B cell (primary cell): ENCODE measurements around the gene PRPS1L1. TPM values are rescaled to one million over a fixed set of nuclear protein-coding genes. Genes with fewer than 3 reads are reported as not detected.

Source experiments
- ATAC-seq: fragments of 200-7000 bp; cut with Tn5 transposase; one replicate; pipeline ENCODE4 v1.10.0; 2021; ENCODE audit warnings: low read depth, mild to moderate bottlenecking, moderate number of reproducible peaks, moderate library complexity
- CTCF ChIA-PET: fragments of 350-600 bp; sonication (Branson Sonifier 250); formaldehyde crosslinking; loops from one replicate; lab custom pipeline; 2021; ENCODE audit warnings: antibody characterized with exemption, inconsistent platforms; lab: Charles Lee
- POLR2A ChIA-PET: fragments of 350-600 bp; sonication (Branson Sonifier 250); formaldehyde crosslinking; loops from one replicate; lab custom pipeline; 2021; ENCODE audit warnings: antibody characterized with exemption; lab: Charles Lee
- DNase-seq: peaks from one replicate; pipeline ENCODE4 v3.0.0; 2013
- H2AFZ ChIP-seq: 2 replicates; pipeline ENCODE4 v1.6.1; 2012; ENCODE audit warnings: mild to moderate bottlenecking, low read depth, low read length; ENCODE audit not compliant: insufficient read depth, poor library complexity, severe bottlenecking
- H3K27ac ChIP-seq, 2 donors: 1 replicate in 1 of 2; 2 replicates in 1 of 2; pipeline ENCODE4 v1.5.1; 2012 to 2013; ENCODE audit warnings: low read length in 2 of 2, mild to moderate bottlenecking in 2 of 2, moderate library complexity in 1 of 2
- H3K27me3 ChIP-seq, 4 experiments: fragments of 200-600 bp in 1 of 4; sonication (generic) in 1 of 4; replicated peaks in 1 of 4; 1 replicate in 2 of 4; 2 replicates in 2 of 4; pipeline versions ENCODE4 v1.6.1 to v1.7.0; 2013 to 2016; ENCODE audit warnings: low read length in 3 of 4, mild to moderate bottlenecking in 2 of 4, mixed read lengths in 1 of 4, moderate library complexity in 1 of 4; ENCODE audit not compliant: insufficient read depth in 4 of 4, control insufficient read depth in 3 of 4; ENCODE audit errors: control extremely low read depth in 1 of 4
- H3K36me3 ChIP-seq, 2 experiments: replicated peaks in 1 of 2; 1 replicate in 1 of 2; 2 replicates in 1 of 2; pipeline versions ENCODE4 v1.6.1 to v1.7.1; 2013; ENCODE audit warnings: low read length in 1 of 2; ENCODE audit not compliant: insufficient read depth in 2 of 2, control insufficient read depth in 1 of 2; ENCODE audit errors: control extremely low read depth in 1 of 2, extremely low read depth in 1 of 2
- H3K4me1 ChIP-seq, 2 donors: fragments of 200-600 bp in 1 of 2; sonication (generic) in 1 of 2; 1 replicate in 1 of 2; 2 replicates in 1 of 2; pipeline versions ENCODE4 v1.5.1 to v1.6.1; 2013 to 2017; ENCODE audit warnings: low read length in 2 of 2; ENCODE audit not compliant: control insufficient read depth in 2 of 2, insufficient read depth in 2 of 2
- H3K4me2 ChIP-seq: replicated peaks from 2 replicates; pipeline ENCODE3; 2012; ENCODE audit warnings: mild to moderate bottlenecking, low read depth, low read length; ENCODE audit not compliant: poor library complexity, severe bottlenecking
- H3K4me3 ChIP-seq, 5 experiments: fragments of 200-600 bp in 1 of 5; sonication (generic) in 1 of 5; 1 replicate in 3 of 5; 2 replicates in 2 of 5; pipeline versions ENCODE4 v1.5.1 to v1.7.0; 2011 to 2016; ENCODE audit warnings: low read length in 4 of 5, mild to moderate bottlenecking in 4 of 5, low read depth in 2 of 5, control low read depth in 1 of 5, moderate library complexity in 1 of 5; ENCODE audit not compliant: insufficient read depth in 1 of 5; ENCODE audit errors: control extremely low read depth in 1 of 5, extremely low read depth in 1 of 5
- H3K79me2 ChIP-seq: fragments of 200-600 bp; sonication (generic); one replicate; pipeline ENCODE4 v1.6.0; 2016; ENCODE audit warnings: low read length; ENCODE audit not compliant: control insufficient read depth, insufficient read depth
- H3K9ac ChIP-seq: fragments of 200-600 bp; sonication (generic); 2 replicates; pipeline ENCODE4 v1.6.1; 2017; ENCODE audit warnings: mild to moderate bottlenecking, low read length, moderate library complexity
- H3K9me3 ChIP-seq, 3 donors: one replicate each; pipeline versions ENCODE4 v1.6.1 to v1.7.1; 2013; ENCODE audit warnings: low read length in 2 of 3; ENCODE audit not compliant: control insufficient read depth in 2 of 3, insufficient read depth in 1 of 3; ENCODE audit errors: control extremely low read depth in 1 of 3
- H4K20me1 ChIP-seq: 2 replicates; pipeline ENCODE4 v1.6.0; 2012; ENCODE audit warnings: mild to moderate bottlenecking, low read length; ENCODE audit not compliant: insufficient read depth, control insufficient read depth, poor library complexity, severe bottlenecking
- H3K27ac Mint-ChIP-seq: one replicate; pipeline ENCODE4 v1.8.0; 2021; ENCODE audit warnings: mixed read lengths
- H3K27me3 Mint-ChIP-seq: one replicate; pipeline ENCODE4 v1.8.0; 2021; ENCODE audit warnings: mixed read lengths
- H3K4me1 Mint-ChIP-seq: one replicate; pipeline ENCODE4 v1.8.0; 2021; ENCODE audit warnings: mixed read lengths
- H3K4me3 Mint-ChIP-seq: one replicate; pipeline ENCODE4 v1.8.0; 2021; ENCODE audit warnings: mixed read lengths
- H3K9me3 Mint-ChIP-seq: one replicate; pipeline ENCODE4 v1.8.0; 2022; ENCODE audit warnings: mixed read lengths; ENCODE audit not compliant: insufficient read depth
- CTCF ChIP-seq: fragments of 200-600 bp; IDR thresholded peaks from one replicate; pipeline ENCODE4 v1.8.0; 2022; ENCODE audit warnings: antibody characterized with exemption, mild to moderate bottlenecking
- EZH2 ChIP-seq: IDR thresholded peaks from 2 replicates; pipeline ENCODE4 v1.6.1; 2012; ENCODE audit warnings: borderline replicate concordance, low read depth, mild to moderate bottlenecking, moderate library complexity, low read length; ENCODE audit not compliant: insufficient read depth, poor library complexity, severe bottlenecking
- WGBS: methylation state at CpG from one replicate; pipeline ENCODE4 v1.1.5; 2013; ENCODE audit warnings: missing lambda C conversion rate; ENCODE audit not compliant: insufficient coverage; 5-methylcytosine and 5-hydroxymethylcytosine counted together
- intact Hi-C: fragments of 100-400 bp; cut with micrococcal nuclease; formaldehyde crosslinking; loops from one replicate; pipeline ENCODE4 v1.10.0; 2022
- polyA plus RNA-seq: library from polyadenylated mRNA; depleted of rRNA; stranded (reverse); fragments of >200 nt; gene quantifications from 2 replicates; pipeline ENCODE4 v1.2.3, GENCODE V29; 2012
- total RNA-seq, 2 donors: library from RNA; stranded (reverse); fragments of 120-200 nt in 1 of 2; gene quantifications; 1 replicate in 1 of 2; 2 replicates in 1 of 2; pipeline versions ENCODE4 v1.2.3 to v1.2.4, GENCODE V29; 2013 to 2022

The PRPS1L1 gene
- total and polyA plus RNA-seq, 2 donors (not counting 1 experiment from before 2014, with no cell fraction given), result not detected

- ATAC-seq, result no peak
- no peaks in the 10 kb centered on the region for H3K9me3 Mint-ChIP-seq
Observed at GRCh38 chr7:18016547-18017444, 10.8 kb downstream of the PRPS1L1 start.

More at GRCh38 chr7:18016547-18017444, 10.8 kb downstream of the PRPS1L1 start:
- H3K9ac ChIP-seq, result no peak overlapping the region
- no peaks in the 10 kb centered on the region for H4K20me1 ChIP-seq
- no peaks in the 10 kb centered on the region for H3K9me3 ChIP-seq
- peaks cover 0 to 5% (median 2%) of the 10 kb centered on the region in 4 experiments for H3K27me3 ChIP-seq
- H3K79me2 ChIP-seq, result no peaks in the 10 kb centered on the region
- 86% methylated on average over 2 of the region's 9 CpGs for WGBS
- no peaks in the 10 kb centered on the region for H3K36me3 ChIP-seq
- H3K4me1 ChIP-seq, result no peaks in the 10 kb centered on the region
- H3K4me3 ChIP-seq, result no peak overlapping the region
- ChIA-PET CTCF (no interaction called here), POLR2A (no interaction called here)
- Mint-ChIP-seq H3K27ac (no peak overlapping the region), H3K4me1 (no peaks in the 10 kb centered on the region), H3K4me3 (no peak overlapping the region), H3K27me3 (peaks cover 24% of the 10 kb centered on the region)
- H3K27ac ChIP-seq, result no peak overlapping the region
- no peak for DNase-seq
- H3K4me2 ChIP-seq, result no peak overlapping the region
- intact Hi-C loops, result no loop called here
- no peak for TF ChIP-seq EZH2
- no peak for TF ChIP-seq CTCF
- H2AFZ ChIP-seq, result no peak overlapping the region
